Activated naive CD4-positive, alpha-beta T cell treated with anti-CD3 and anti-CD28 coated beads, Interleukin-2, amount 50 U/mL, for 72 hours (primary cell): Measurements from ENCODE around the gene HBM. TPM values are rescaled to one million over a fixed set of nuclear protein-coding genes. Genes with fewer than 3 reads are reported as not detected.
"Not testable (repeated sequence)": the region's sequence is repeated elsewhere in the genome, so short reads cannot be mapped to it uniquely, and the experiment has no call there.

ENCODE experiments used
- ATAC-seq, 2 donors: fragments of 150-1000 bp; cut with Tn5 transposase; 2 replicates each; pipeline ENCODE4 v1.10.0; 2021; ENCODE audit warnings: mild to moderate bottlenecking in 2 of 2, moderate library complexity in 2 of 2
- DNase-seq, 2 donors: peaks; one replicate each; pipeline ENCODE4 v3.0.0; 2021 to 2022; ENCODE audit warnings: low spot score in 2 of 2
- H3K27ac Mint-ChIP-seq, 2 donors: one replicate each; pipeline ENCODE4 v1.8.0; 2022; ENCODE audit warnings: mild to moderate bottlenecking in 2 of 2, mixed read lengths in 2 of 2
- H3K36me3 Mint-ChIP-seq, 2 donors: one replicate each; pipeline ENCODE4 v1.8.0; 2022; ENCODE audit warnings: mixed read lengths in 2 of 2
- H3K9me3 Mint-ChIP-seq, 2 donors: one replicate each; pipeline ENCODE4 v1.8.0; 2022; ENCODE audit warnings: mixed read lengths in 2 of 2
- total RNA-seq, 2 donors: library from RNA; stranded (reverse); gene quantifications; one replicate each; pipeline ENCODE4 v1.2.3, GENCODE V29; 2022

The HBM gene
- total RNA-seq, 2 donors from 2014 or later = not detected

DNA sequence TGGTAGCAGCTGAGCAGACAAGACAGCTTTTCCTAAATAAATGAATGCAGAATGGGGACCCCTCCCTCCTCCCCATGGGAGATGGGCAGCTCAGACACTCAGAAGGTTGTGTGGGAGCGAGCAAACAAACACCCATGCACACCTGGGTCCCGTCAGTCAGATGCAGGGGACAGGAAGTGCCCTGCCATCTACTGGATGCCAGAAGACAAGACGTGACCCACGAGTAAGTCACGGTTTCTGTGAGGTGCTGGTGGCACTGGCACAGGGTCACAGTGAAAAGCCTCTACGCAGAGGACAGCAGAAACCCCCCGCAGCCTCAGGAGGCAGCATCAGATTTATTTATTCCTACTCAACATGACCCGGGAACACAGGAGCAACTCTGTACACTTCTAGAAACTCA, 22.9 kb downstream of the HBM start:
- DNase-seq = no peak
- Mint-ChIP-seq H3K36me3 (peaks cover 5 to 13% of the 10 kb centered on the region in 2 donors), H3K27ac (peak overlapping the region in 1 of 2 donors; percentile 44)

DNA sequence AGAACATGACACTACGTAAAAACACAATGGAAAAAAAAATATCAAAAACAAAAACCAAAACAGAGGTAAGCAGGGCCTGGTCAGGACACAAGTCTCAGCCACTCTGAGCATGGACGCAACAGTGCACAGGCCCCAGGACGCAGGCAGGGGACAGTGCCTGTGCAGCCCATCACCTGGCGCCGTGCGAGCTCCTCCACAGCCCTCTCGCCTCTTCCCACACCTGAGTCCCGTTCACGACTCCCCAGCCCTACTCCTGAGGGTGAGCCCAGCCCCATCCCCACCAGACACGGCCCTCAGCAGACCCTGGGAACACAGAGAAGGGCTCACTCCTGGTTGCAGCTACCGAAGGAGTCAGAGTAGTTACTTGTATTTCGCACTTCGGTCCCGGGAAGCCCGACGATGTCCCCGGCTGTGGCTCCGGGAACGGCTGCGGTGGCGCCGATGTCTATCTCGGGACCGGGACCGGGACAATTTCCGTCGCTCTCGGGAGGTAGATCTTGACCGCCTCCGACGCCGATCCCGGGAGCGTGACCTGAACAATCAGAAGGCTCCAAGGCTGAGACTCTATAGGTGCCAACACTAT, 23.9 kb downstream of the HBM start:
- Mint-ChIP-seq H3K27ac (no peak overlapping the region), H3K9me3 (no peaks in the 10 kb centered on the region), H3K36me3 (peaks cover 5 to 13% of the 10 kb centered on the region in 2 donors)
- DNase-seq (no peak), ATAC-seq (no peak)

More for the DNA sequence above, 22.9 kb downstream of the HBM start:
- no peaks in the 10 kb centered on the region for H3K9me3 Mint-ChIP-seq
- peak; percentile 60 to 79 for ATAC-seq

DNA sequence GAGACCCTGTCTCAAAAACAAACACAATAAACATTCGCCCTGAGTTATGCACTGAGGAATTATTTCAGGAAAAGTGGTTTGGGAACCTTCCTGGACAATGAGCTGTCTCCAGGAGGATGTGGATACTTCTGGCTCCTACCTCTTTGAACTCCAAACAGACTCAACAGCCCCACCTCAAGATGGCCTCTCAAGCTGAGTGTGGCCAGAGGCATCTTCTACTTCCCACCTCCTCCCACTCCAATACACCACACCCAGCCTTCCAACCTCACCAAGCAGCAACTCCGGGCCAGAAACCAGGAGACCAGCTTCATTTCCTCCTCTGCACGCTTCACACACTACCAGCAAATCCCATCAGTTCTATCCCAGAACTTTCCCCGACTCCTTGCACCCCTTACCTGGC, 26.1 kb downstream of the HBM start:
- DNase-seq (no peak), ATAC-seq (no peak)
- Mint-ChIP-seq H3K27ac (peak overlapping the region; percentile 11 to 70), H3K36me3 (peaks cover 5 to 13% of the 10 kb centered on the region in 2 donors), H3K9me3 (no peaks in the 10 kb centered on the region)

DNA sequence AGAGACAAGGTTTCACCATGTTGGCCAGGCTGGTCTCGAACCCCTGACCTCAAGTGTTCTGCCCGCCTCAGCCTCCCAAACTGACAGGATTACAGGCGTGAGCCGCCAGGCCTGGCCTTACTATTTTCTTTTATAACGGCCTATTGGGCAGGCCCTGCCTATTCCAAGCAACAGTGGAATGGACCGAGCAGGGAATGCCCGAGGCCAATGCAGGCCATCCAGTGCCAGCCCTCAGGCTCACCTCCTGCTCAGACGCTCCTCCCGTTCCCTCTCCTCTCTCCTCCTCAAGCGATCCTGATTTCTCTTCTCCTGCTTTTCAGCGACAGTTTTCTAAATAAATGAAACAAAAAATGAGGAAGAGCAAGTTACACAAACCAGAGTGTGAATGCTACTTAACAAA, 26.9 kb downstream of the HBM start:
- Mint-ChIP-seq H3K27ac (peak overlapping the region in 1 of 2 donors; percentile 40), H3K9me3 (no peaks in the 10 kb centered on the region), H3K36me3 (peaks cover 5 to 13% of the 10 kb centered on the region in 2 donors)
- no peak for ATAC-seq
- no peak for DNase-seq

DNA sequence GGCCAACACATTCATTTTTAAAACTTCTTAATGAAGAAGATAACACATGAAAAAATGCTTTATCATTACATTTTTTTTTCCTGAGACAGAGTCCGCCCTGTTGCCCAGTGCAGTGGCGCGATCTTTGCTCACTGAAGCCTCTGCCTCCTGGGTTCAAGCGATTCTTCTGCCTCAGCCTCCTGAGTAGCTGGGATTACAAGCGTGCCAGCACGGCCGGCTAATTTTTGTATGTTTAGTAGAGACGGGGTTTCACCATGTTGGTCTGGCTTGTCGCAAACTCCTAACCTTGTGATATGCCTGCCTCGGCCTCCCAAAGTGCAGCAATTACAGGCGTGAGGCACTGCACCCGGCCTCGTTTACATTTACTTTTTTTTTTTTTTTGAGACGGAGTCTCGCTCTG, 27.7 kb downstream of the HBM start:
- no peak overlapping the region for H3K27ac Mint-ChIP-seq
- no peak for ATAC-seq

DNA sequence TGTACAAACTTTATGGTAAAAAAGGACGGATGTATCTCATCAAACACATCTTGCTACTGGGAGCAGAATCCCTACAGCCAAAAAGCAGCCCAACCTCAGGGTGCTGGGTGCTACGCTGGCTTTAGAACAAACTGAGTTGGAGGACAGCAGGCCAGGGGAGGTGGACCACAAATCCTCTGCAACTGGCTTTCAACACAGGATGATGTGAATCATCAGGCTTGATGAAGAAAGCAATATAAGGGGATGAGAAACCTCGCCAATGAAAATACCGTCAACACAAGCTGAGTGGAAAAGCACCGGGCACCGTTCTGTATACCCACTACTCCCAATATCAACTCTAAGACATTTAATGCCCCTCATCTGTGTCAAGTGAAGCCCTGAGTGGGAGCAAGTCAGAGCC, 28.7 kb downstream of the HBM start:
- peaks cover 5% of the 10 kb centered on the region in 2 donors for H3K36me3 Mint-ChIP-seq
- H3K27ac Mint-ChIP-seq = no peak overlapping the region
- ATAC-seq = no peak

More for the DNA sequence above, 27.7 kb downstream of the HBM start:
- Mint-ChIP-seq H3K36me3 (peaks cover 5 to 13% of the 10 kb centered on the region in 2 donors), H3K9me3 (no peaks in the 10 kb centered on the region)
- no peak for DNase-seq

DNA sequence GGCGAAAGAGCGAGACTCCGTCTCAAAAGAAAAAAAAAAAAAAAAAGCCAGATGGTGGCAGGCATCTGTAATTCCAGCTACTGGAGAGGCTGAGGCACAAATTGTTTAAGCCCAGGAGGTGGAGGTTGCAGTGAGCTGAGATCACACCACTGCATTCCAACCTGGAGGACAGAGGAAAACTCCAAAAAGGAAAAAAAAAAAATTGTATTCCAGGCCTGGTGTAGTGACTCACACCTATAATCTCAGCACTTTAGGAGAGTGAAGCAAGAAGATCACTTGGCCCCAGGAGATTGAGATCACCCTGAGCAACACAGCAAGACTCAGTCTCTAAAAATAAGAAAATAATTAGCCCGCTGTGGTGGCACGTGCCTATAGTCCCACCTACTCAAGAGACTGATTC, 34.6 kb downstream of the HBM start:
- Mint-ChIP-seq H3K9me3 (no peaks in the 10 kb centered on the region), H3K27ac (no peak overlapping the region), H3K36me3 (no peaks in the 10 kb centered on the region)
- no peak for ATAC-seq
- no peak for DNase-seq

More for the DNA sequence above, 28.7 kb downstream of the HBM start:
- no peaks in the 10 kb centered on the region for H3K9me3 Mint-ChIP-seq
- DNase-seq = no peak

DNA sequence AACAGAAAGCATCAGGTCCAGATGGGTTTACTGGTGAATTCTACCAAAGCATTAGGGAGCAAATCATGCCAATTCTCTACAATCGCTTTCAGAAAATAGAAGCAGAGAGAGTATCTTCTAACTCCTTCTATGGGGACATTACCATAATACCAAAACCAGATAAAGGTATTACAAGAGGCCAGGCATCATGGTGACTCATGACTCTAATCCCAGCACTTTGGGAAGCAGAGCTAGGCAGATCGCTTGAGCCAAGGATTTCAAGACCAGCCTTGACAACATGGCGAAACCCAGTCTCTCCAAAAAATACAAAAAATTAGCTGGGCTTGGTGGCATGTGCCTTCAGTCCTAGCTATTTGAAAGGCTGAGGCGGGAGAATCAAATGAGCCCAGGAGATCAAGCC, 37.5 kb downstream of the HBM start:
- Mint-ChIP-seq H3K27ac (peak overlapping the region in 1 of 2 donors; percentile 47), H3K9me3 (no peaks in the 10 kb centered on the region), H3K36me3 (peaks cover 9 to 12% of the 10 kb centered on the region in 2 donors)
- DNase-seq = no peak
- ATAC-seq = no peak

DNA sequence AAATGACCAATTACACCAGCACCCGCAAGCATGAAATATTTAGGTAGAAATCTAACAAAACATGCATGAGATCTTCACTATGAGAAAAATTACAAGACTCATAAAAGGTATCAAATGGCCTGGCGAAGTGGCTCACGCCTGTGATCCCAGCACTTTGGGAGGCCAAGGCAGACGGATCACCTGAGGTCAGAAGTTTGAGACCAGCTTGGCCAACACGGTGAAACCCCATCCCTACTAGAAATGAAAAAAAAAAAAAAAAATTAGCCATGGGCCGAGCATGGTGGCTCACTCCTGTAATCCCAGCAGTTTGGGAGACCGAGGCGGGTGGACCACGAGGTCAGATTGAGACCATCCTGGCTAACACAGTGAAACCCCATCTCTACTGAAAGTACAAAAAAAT, 38.3 kb downstream of the HBM start:
- not testable (repeated sequence) for DNase-seq, ATAC-seq, H3K9me3 Mint-ChIP-seq, H3K27ac Mint-ChIP-seq
- peaks cover 9 to 12% of the 10 kb centered on the region in 2 donors for H3K36me3 Mint-ChIP-seq

DNA sequence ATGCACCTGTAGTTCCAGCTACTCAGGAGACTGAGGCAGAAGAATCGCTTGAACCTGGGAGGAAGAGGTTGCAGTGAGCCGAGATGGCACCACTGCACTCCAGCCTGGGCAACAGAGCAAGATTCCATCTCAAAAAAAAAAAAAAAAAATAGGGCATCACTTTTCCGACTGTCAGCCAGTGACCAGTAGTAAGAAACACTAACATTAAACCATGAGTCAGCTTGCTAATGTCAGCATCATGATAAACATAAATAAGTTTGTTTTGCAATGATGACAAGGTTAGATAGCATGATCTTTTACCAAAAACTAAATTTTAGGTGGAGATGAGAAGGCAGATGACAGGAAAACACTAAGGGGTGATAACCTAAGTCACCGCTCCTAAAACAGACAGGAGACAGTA, 43.6 kb downstream of the HBM start:
- Mint-ChIP-seq H3K27ac (peak overlapping the region in 1 of 2 donors; percentile 36), H3K36me3 (peaks cover 10 to 12% of the 10 kb centered on the region in 2 donors)
- not testable (repeated sequence) for H3K9me3 Mint-ChIP-seq, DNase-seq, ATAC-seq

DNA sequence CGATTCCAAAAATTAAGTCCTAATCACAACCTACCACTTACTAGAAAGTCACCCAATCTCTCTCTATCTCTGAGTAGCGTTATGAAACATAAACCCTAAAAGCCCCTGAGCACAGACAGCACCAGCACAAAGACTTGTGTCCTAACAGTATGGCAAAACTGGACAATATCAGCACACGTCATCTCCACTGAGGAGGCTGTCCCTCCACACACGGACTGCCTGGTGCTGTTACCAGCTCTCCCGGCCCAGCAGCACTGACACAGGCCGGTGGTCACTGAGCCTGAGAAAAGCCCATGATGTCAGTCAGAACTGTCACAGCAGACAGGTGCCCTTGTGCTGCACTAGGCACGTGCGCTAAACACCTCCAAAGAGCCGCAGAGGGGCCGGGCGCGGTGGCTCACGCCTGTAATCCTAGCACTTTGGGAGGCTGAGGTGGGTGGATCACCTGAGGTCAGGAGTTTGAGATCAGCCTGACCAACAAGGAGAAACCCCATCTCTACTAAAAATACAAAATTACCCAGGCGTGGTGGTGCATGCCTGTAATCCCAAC, 45.9 kb downstream of the HBM start:
- H3K9me3 Mint-ChIP-seq, DNase-seq, ATAC-seq, H3K36me3 Mint-ChIP-seq: not testable (repeated sequence)
- H3K27ac Mint-ChIP-seq = peak overlapping the region in 1 of 2 donors; percentile 52

DNA sequence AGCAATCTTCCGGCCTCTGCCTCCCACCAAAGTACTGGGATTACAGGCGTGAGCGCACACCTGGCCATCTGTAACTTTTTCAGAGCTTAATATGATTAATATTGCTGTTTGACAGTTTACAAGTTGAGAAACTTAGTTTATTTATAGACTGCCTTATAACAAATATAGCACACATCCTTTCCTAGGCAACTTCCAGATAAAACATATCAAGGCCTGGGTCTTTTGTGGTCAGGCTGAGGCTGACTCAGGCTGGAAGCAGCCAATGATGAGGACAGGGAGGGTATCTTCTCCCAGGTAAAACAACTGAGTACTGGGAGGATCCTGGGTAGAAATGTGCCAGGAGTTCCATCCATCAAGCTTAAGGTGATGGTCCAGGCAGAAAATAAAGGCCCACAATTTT, 47.2 kb downstream of the HBM start:
- Mint-ChIP-seq H3K9me3 (no peaks in the 10 kb centered on the region), H3K36me3 (peaks cover 3 to 6% of the 10 kb centered on the region in 2 donors), H3K27ac (peak overlapping the region in 1 of 2 donors; percentile 68)
- DNase-seq (no peak), ATAC-seq (no peak)

Other genes starting within 250 kb of the HBM start
- 10 to 100 TPM; 40.6 to 44.3 TPM for gene POLR3K, start 112.4 kb upstream of the HBM start, total RNA-seq
- gene SNRNP25, start 112.2 kb upstream of the HBM start, total RNA-seq = 10 to 100 TPM; 47.6 to 53.4 TPM
- gene RHBDF1, start 93.3 kb upstream of the HBM start, total RNA-seq = under 1 TPM; 0.23 to 0.47 TPM
- gene MPG, start 87.8 kb upstream of the HBM start, total RNA-seq = 10 to 100 TPM; 32.6 to 65.6 TPM
- 10 to 100 TPM; 27.4 to 51.3 TPM for gene NPRL3, start 27.3 kb upstream of the HBM start, total RNA-seq
- gene HBZ, start 13.3 kb upstream of the HBM start, total RNA-seq = not detected
- not detected for gene HBA2, start 6.9 kb downstream of the HBM start, total RNA-seq
- gene HBA1, start 10.7 kb downstream of the HBM start, total RNA-seq = not detected
- 1 to 10 TPM in 1 of 2 donors, not detected in 1; 2.1 TPM for gene HBQ1, start 14.5 kb downstream of the HBM start, total RNA-seq
- 10 to 100 TPM; 66.1 to 88.3 TPM for gene LUC7L, start 63.5 kb downstream of the HBM start, total RNA-seq
- gene FAM234A, start 68.8 kb downstream of the HBM start, total RNA-seq = 10 to 100 TPM in 1 of 2 donors, 1 to 10 TPM in 1; 3.8 to 11.5 TPM
- under 1 TPM in 1 of 2 donors, not detected in 1; 0.14 TPM for gene RGS11, start 110.0 kb downstream of the HBM start, total RNA-seq
- not detected for gene ARHGDIG, start 114.6 kb downstream of the HBM start, total RNA-seq
- not detected for gene PDIA2, start 117.2 kb downstream of the HBM start, total RNA-seq
- gene AXIN1, start 186.7 kb downstream of the HBM start, total RNA-seq = 10 to 100 TPM; 21.4 to 22.8 TPM
- gene MRPL28, start 204.6 kb downstream of the HBM start, total RNA-seq = 10 to 100 TPM; 77.9 to 97.7 TPM
- 10 to 100 TPM; 18.5 to 46.1 TPM for gene PGAP6, start 216.0 kb downstream of the HBM start, total RNA-seq
- 10 to 100 TPM; 15.6 to 58.4 TPM for gene NME4, start 231.2 kb downstream of the HBM start, total RNA-seq
- 10 to 100 TPM; 12.6 to 14.6 TPM for gene DECR2, start 235.9 kb downstream of the HBM start, total RNA-seq